ENCODE results near the gene C4orf36. TPM values are rescaled to one million over a fixed set of nuclear protein-coding genes. Genes with fewer than 3 reads are reported as not detected.

The C4orf36 gene
- total and polyA plus RNA-seq, 2 of the 8 experiments (the other 6 are each of a cell fraction or from before 2014, with no cell fraction given): 1.2 to 1.5 TPM

DNA sequence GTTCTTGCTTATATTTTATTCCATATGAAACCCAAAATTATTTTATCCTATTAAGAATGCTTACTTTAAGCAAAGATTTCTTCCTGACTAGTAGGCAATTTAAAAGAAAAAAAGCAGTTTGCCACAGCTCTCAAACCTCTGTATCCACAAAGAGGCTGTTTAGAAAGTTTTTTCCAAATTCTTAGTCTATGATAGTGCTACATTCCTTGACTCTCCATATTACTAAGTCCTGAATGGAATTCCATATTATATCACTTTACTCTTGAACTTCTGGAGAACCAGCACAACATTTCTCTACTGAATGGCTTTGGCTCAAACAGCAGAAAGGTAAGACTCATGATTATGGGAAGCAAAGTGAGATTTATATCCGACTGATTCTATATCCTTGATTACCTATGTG is 51.4 kb downstream of the C4orf36 start:
- 89% methylated on average over 1 of the region's 1 CpG; no CpG with 5 or more reads in 1 of the 2 experiments for WGBS, 2 experiments (ENCODE audit: extremely low coverage in 1 of 2, insufficient coverage in 1 of 2, insufficient read length in 1 of 2, insufficient replicate concordance in 2 of 2, low coverage in 1 of 2, low lambda C conversion rate in 2 of 2, missing lambda C conversion rate in 1 of 2)
- Histone ChIP-seq H2AK5ac (ENCODE audit: low read depth, low read length) (no peak overlapping the region), H3K4me1 (replicated peaks in 1 of 4; ENCODE audit: control insufficient read depth in 3 of 4, insufficient read depth in 4 of 4, low read length in 3 of 4) (no peaks in the 10 kb centered on the region), H3K79me2 (ENCODE audit: control insufficient read depth in 1 of 2, insufficient read depth in 2 of 2, low read length in 2 of 2) (no peaks in the 10 kb centered on the region), H4K5ac (ENCODE audit: insufficient read length, low read depth, low read length) (no peak overlapping the region), H2BK20ac (ENCODE audit: low read length) (no peak overlapping the region), H3K36me3 (ENCODE audit: control insufficient read depth in 2 of 4, insufficient read depth in 4 of 4, low read length in 3 of 4) (no peaks in the 10 kb centered on the region), H3K27me3 (replicated peaks in 1 of 4; ENCODE audit: control insufficient read depth in 3 of 4, extremely low read depth in 1 of 4, insufficient read depth in 3 of 4, low read length in 3 of 4) (no peaks in the 10 kb centered on the region), H3K79me1 (ENCODE audit: low read depth, low read length) (no peaks in the 10 kb centered on the region), H3K14ac (ENCODE audit: insufficient read length) (no peak overlapping the region), H3K18ac (ENCODE audit: extremely low read depth, low read length) (no peak overlapping the region), H2BK12ac (ENCODE audit: low read depth, low read length) (no peak overlapping the region), H3K9ac (replicated peaks in 1 of 4; ENCODE audit: extremely low read depth in 1 of 4, low read depth in 3 of 4, low read length in 3 of 4) (no peak overlapping the region), H3K4ac (replicated peaks; ENCODE audit: insufficient read length, low read depth, low read length) (no peak overlapping the region), H2BK15ac (ENCODE audit: low read length) (no peak overlapping the region), H3K4me2 (ENCODE audit: insufficient read depth in 1 of 2, low read depth in 2 of 2, low read length in 2 of 2) (no peak overlapping the region), H3K23ac (ENCODE audit: insufficient read length) (no peak overlapping the region), H4K91ac (replicated peaks; ENCODE audit: insufficient read length, low read length) (no peak overlapping the region), H4K20me1 (replicated peaks in 1 of 2; ENCODE audit: control insufficient read depth in 1 of 2, insufficient read depth in 2 of 2, low read length in 2 of 2) (no peaks in the 10 kb centered on the region), H3K23me2 (ENCODE audit: low read depth, low read length) (no peaks in the 10 kb centered on the region), H2BK5ac (ENCODE audit: low read depth, low read length) (no peak overlapping the region), H4K8ac (ENCODE audit: extremely low read depth, insufficient read depth, low read length) (no peak overlapping the region), H3K27ac (ENCODE audit: low read depth, low read length) (no peak overlapping the region), H3K9me3 (ENCODE audit: insufficient read depth in 2 of 2, low read depth in 1 of 2, low read length in 1 of 2) (no peaks in the 10 kb centered on the region), H2AFZ (ENCODE audit: low read length) (no peak overlapping the region), H3K4me3 (ENCODE audit: extremely low read depth in 1 of 4, insufficient read depth in 2 of 4, low read depth in 3 of 4, low read length in 4 of 4) (no peak overlapping the region), H3K56ac (replicated peaks; ENCODE audit: insufficient read length, low read depth, low read length) (no peak overlapping the region), H2BK120ac (replicated peaks; ENCODE audit: low read depth, low read length) (no peak overlapping the region)
- FAIRE-seq (no peak), DNase-seq (ENCODE audit: low read depth in 1 of 2, low spot score in 2 of 2) (no peak)
- CTCF ChIA-PET (ENCODE audit: partially characterized antibody): no interaction called here
- POLR2A ChIA-PET (ENCODE audit: partially characterized antibody): no interaction called here
- TF ChIP-seq HDAC6 (IDR thresholded peaks at IDR 0.05; ENCODE audit: low read depth, low read length): no peak
- TF ChIP-seq KDM1A (IDR thresholded peaks at IDR 0.05; ENCODE audit: borderline replicate concordance, low read length): no peak

Measured in H1 (cell line).